Activated CD8-positive, alpha-beta memory T cell treated with anti-CD3 and anti-CD28 coated beads, Interleukin-2, amount 50 U/mL, for 24 hours (primary cell): Measurements from ENCODE around the gene NXT2.
"Not testable (repeated sequence)": the region's sequence is repeated elsewhere in the genome, so short reads cannot be mapped to it uniquely, and the experiment has no call there.

Experiments used
- DNase-seq: peaks from one replicate; pipeline ENCODE4 v3.0.0-alpha.2; 2020; ENCODE audit errors: extremely low read depth

NXT2 gene

GRCh38 chrX:109536439-109537323 lies at the start of gene NXT2:
TSS of gene NXT2 (plus strand) at chrX:109536844. CDS start at chrX:109537007, 163 bp downstream.
- DNase-seq = peak; percentile 54

DNA sequence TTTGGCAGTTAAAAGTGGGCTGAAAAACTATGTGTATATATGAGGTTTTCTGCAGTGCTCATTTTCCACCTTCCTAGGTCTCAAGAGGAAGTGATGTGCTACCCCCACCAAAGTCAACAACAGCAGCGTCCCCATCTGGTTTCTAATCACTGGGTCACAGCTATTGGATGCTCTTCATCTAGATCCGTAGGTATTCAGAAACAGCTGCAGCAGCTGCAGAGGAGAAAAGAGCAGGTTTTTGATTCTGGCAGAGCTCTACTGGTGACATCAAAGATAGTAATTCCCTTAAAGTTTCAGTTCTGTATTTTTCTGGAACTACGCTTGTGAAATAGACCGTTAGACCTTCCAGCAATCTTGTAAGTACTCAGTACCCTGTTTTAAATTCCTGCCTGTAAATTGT lies 49.0 kb upstream of the NXT2 start:
- DNase-seq = no peak

- no peak for DNase-seq
Measured at GRCh38 chrX:109489174-109489573, 47.5 kb upstream of the NXT2 start.

DNA sequence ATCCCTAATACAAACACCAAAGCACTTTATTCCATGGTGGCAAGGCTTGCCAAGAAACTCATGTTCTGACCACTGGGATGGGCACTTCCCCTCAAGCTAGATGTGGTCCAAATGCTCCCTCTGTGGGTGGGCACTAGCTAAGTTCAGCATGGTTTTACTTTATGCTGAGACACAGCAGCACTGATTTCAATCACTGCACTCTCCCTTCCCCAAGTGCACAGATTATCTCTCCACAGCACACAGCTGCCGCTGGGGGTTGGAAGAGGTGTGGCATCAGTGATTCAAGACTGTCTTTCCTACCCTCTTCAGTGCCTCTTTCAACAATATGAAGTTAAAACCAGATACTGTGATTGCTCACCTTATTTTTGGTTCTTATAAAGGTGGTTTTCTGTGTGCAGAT lies 38.2 kb upstream of the NXT2 start:
- DNase-seq = no peak

GRCh38 chrX:109501176-109501575 lies 35.5 kb upstream of the NXT2 start:
- no peak for DNase-seq

GRCh38 chrX:109508915-109509314 lies 27.7 kb upstream of the NXT2 start:
- DNase-seq = no peak

GRCh38 chrX:109511113-109511512 lies 25.5 kb upstream of the NXT2 start:
- DNase-seq = no peak

DNA sequence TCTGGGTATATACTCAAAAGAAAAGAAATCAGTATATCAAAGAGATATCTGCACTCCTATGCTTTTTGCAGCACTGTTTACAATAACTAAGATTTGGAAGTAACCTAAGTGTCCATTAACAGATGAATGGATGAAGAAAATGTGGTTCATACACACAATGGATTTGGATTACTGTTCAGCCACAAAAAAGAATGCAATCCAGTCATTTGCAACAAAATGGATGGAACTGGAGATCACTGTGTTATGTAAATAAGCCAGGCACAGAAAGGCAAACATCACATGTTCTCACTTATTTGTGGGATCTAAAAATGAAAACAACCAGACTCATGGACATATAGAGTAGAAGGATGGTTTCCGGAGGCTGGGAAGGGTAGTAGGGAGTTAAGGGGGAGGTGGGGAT lies 17.6 kb upstream of the NXT2 start:
- no peak for DNase-seq

GRCh38 chrX:109533005-109533404 lies 3.6 kb upstream of the NXT2 start:
- DNase-seq = no peak

DNA sequence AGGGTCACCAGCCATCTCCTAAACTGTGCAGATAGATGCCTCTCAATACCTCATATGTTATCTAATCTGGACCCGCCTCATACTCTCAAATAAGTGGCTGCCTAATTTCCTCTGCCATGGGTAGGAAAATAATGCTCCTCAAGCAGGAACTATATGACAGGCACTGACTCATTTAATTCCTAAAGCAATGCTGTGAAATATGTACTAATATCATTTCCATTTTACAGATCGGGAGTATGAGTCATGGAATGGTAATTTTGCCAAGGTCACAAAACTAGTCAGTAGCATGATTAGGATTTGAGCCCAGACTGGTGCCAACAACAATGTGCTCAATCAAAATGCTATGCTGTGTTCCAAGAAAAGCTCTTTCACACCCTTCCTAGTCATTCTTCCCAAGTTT lies 3.0 kb upstream of the NXT2 start:
- no peak for DNase-seq

- DNase-seq = no peak
Measured at GRCh38 chrX:109534933-109535332, 1.7 kb upstream of the NXT2 start.

DNA sequence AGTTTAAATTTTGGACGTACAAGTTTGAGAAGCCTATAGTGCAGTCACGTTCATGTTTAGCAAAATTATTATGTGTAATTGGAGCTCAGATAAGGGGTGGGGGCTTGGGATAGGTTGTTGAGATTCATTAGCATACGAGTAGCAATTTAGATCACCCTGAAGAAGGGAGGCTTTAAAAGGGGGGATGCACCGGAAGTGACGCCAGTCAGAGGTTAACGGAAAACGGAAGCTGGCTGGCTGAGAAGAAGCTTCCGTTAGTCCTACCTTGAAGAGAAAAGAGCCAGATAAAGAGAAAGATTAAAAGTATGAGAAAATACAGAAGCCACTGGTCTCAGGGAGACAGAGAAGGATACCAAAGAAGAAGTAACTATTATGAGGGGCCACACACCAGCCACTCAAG lies 1.1 kb upstream of the NXT2 start:
- no peak for DNase-seq

DNA sequence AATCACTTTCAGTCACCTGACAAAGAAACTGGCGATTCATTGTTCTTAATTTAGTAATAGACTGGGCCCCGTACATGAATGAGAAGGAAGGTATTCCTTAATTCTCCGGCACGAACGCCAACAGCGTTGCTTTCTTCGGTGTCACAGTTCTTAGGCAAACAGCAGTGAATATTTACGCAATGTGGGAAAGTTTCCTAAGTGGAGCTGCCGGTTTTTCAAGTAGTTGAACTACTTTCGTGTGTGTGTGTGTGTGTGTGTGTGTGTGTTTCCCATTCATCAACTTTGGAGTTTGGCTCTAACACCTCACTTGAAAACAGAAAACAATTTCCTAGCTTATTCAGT lies 651 bp downstream of the NXT2 start:
- no peak for DNase-seq

- DNase-seq = not testable (repeated sequence)
Measured at GRCh38 chrX:109539007-109539406, 2.4 kb downstream of the NXT2 start.

- DNase-seq = no peak
Measured at GRCh38 chrX:109553862-109554261, 17.2 kb downstream of the NXT2 start.

GRCh38 chrX:109576083-109576482 lies 39.4 kb downstream of the NXT2 start:
- not testable (repeated sequence) for DNase-seq

GRCh38 chrX:109577055-109577454 lies 40.4 kb downstream of the NXT2 start:
- DNase-seq = no peak

GRCh38 chrX:109578916-109579315 lies 42.3 kb downstream of the NXT2 start:
- DNase-seq = no peak

- no peak for DNase-seq
Measured at GRCh38 chrX:109585488-109585887, 48.8 kb downstream of the NXT2 start.

DNA sequence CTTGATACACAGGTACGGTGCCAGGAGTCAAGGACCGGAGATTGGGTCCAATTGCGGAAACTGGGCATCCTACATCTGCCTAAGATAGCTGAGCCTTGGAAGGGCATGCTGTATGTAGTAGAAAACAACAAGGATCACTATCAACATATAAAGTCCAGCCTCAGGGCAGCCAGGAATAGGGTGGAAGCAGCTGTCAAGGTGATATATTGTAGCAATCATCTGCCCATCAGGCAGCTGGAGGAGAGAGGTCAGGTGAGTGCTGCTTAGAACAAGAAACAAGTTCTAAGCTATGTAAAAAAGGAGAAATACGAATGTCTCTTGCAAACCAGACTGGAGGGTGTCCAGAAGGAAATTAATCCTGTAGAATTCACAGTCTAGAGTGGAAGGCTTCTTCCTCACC lies 53.5 kb downstream of the NXT2 start:
- DNase-seq = no peak
